HEK293T (cell line): ENCODE data around the gene TRABD2B.

ENCODE experiments used
- CTCF ChIA-PET: fragments of 350-600 bp; formaldehyde crosslinking; extraction: SDS; loops from one replicate; lab custom pipeline; 2021; ENCODE audit warnings: antibody characterized with exemption, inconsistent platforms; lab: Yijun Ruan, JAX
- POLR2A ChIA-PET: fragments of 350-600 bp; formaldehyde crosslinking; extraction: SDS; loops from one replicate; lab custom pipeline; 2020; ENCODE audit warnings: antibody characterized with exemption, inconsistent platforms; lab: Yijun Ruan, JAX
- DNase-seq: peaks from one replicate; pipeline ENCODE4 v3.0.0; 2012; ENCODE audit warnings: mixed read lengths; ENCODE audit errors: extremely low spot score
- ARNT ChIP-seq: fragments of 450-650 bp; IDR thresholded peaks from 2 replicates; pipeline ENCODE4 v1.6.1; 2017; ENCODE audit warnings: mild to moderate bottlenecking
- BHLHE40 ChIP-seq: fragments of 450-650 bp; IDR thresholded peaks from 2 replicates; pipeline ENCODE4 v1.6.1; 2016; ENCODE audit warnings: mild to moderate bottlenecking, moderate library complexity, borderline replicate concordance
- CTBP1 ChIP-seq: fragments of 450-650 bp; IDR thresholded peaks from 2 replicates; pipeline ENCODE4 v1.6.1; 2016; ENCODE audit warnings: borderline replicate concordance
- ELF4 ChIP-seq: fragments of 450-650 bp; IDR thresholded peaks from 2 replicates; pipeline ENCODE4 v1.6.1; 2017; ENCODE audit warnings: antibody characterized with exemption
- FOXA1 ChIP-seq: fragments of 450-650 bp; IDR thresholded peaks from 2 replicates; pipeline ENCODE4 v1.6.1; 2016; ENCODE audit warnings: mild to moderate bottlenecking
- FOXK2 ChIP-seq: fragments of 450-650 bp; IDR thresholded peaks from 2 replicates; pipeline ENCODE4 v1.6.1; 2016; ENCODE audit warnings: mild to moderate bottlenecking
- FOXM1 ChIP-seq: fragments of 450-650 bp; IDR thresholded peaks from 2 replicates; pipeline ENCODE4 v1.6.1; 2017; ENCODE audit warnings: mild to moderate bottlenecking, borderline replicate concordance
- HDGF ChIP-seq: fragments of 450-650 bp; IDR thresholded peaks from 2 replicates; pipeline ENCODE4 v1.6.1; 2017; ENCODE audit warnings: antibody characterized with exemption, borderline replicate concordance
- L3MBTL2 ChIP-seq: fragments of 450-650 bp; conservative IDR thresholded peaks from 2 replicates; pipeline ENCODE4 v1.6.1; 2016; ENCODE audit warnings: mild to moderate bottlenecking
- LEF1 ChIP-seq: fragments of 450-650 bp; IDR thresholded peaks from 2 replicates; pipeline ENCODE4 v1.6.1; 2017; ENCODE audit warnings: mild to moderate bottlenecking, borderline replicate concordance
- NFRKB ChIP-seq: fragments of 450-650 bp; IDR thresholded peaks from 2 replicates; pipeline ENCODE4 v1.6.1; 2016; ENCODE audit warnings: mild to moderate bottlenecking, moderate library complexity
- SP1 ChIP-seq: fragments of 450-650 bp; IDR thresholded peaks from 2 replicates; pipeline ENCODE4 v1.6.1; 2017
- SUZ12 ChIP-seq: fragments of 450-650 bp; IDR thresholded peaks from 2 replicates; pipeline ENCODE4 v1.6.1; 2016; ENCODE audit warnings: mild to moderate bottlenecking
- TARDBP ChIP-seq: fragments of 450-650 bp; IDR thresholded peaks from 2 replicates; pipeline ENCODE4 v1.6.1; 2016
- ZNF384 ChIP-seq: fragments of 450-650 bp; IDR thresholded peaks from 2 replicates; pipeline ENCODE4 v1.6.1; 2016
- TF ChIP-seq, protein P1 (sequence below): fragments of 450-650 bp; IDR thresholded peaks from 2 replicates; pipeline ENCODE4 v1.6.1; 2016

The TRABD2B gene

DNA sequence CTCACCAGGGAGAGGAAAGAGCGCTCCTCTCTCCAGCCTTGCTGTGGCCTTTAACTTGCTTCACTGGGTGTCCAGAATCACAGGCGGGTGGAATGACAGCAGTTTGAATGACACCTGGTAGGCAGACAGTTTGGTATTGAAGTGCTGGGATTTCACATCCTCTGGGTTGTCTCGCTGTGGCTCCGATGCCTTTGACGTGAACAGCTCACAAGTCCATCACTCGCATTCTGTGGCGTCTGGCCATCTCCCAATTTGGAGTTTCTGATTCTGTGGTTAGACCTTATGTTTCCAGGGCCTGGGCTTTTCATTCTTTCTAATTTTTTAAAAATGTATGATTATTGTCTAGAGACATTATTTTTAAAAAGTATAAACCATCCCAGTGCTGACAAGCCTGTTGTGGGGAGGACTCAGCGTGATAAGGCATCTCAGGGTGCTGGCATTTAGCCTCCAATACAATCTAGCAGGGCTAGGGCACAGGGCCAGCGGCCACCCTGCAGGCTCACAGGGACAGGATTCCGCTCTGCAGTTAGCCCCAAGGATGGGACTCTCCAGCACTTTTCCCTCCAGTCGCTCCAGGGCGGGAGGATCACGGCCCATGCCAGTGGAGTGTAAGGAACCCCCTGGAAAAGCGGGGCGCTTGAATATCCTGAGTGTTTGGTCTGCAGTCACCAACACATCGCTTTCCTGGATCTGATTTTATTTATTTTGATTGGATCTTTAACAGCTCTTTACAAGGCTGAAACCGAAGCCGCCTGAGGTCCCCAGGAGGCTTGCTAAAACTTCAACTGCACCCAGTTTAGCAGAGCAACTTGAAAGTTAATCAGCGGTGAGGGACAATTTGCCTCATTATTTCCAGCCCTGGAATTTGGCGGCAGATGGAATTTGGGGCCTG, 178.3 kb downstream of the TRABD2B start:
- CTCF ChIA-PET, result no interaction called here
- TF ChIP-seq TARDBP, result no peak
- TF ChIP-seq NFRKB, result no peak
- no peak for TF ChIP-seq SUZ12
- no peak for TF ChIP-seq SP1
- no peak for TF ChIP-seq ZNF384
- no peak for TF ChIP-seq FOXK2
- no peak for TF ChIP-seq HDGF
- no peak for TF ChIP-seq ARNT
- no peak for TF ChIP-seq ELF4
- TF ChIP-seq, protein P1, sequence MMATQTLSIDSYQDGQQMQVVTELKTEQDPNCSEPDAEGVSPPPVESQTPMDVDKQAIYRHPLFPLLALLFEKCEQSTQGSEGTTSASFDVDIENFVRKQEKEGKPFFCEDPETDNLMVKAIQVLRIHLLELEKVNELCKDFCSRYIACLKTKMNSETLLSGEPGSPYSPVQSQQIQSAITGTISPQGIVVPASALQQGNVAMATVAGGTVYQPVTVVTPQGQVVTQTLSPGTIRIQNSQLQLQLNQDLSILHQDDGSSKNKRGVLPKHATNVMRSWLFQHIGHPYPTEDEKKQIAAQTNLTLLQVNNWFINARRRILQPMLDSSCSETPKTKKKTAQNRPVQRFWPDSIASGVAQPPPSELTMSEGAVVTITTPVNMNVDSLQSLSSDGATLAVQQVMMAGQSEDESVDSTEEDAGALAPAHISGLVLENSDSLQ, result no peak
- no peak for TF ChIP-seq FOXA1
- TF ChIP-seq LEF1, result no peak
- no peak for TF ChIP-seq CTBP1
- no peak for TF ChIP-seq L3MBTL2
- no peak for TF ChIP-seq FOXM1
- TF ChIP-seq BHLHE40, result no peak
- DNase-seq, result no peak
- POLR2A ChIA-PET, result no interaction called here

GRCh38 chr1:47817861-47818260, 179.3 kb downstream of the TRABD2B start:
- CTCF ChIA-PET, result no interaction called here
- TF ChIP-seq CTBP1 (no peak), ELF4 (no peak), ARNT (no peak), NFRKB (no peak), LEF1 (no peak), TARDBP (no peak), FOXA1 (no peak), BHLHE40 (no peak), L3MBTL2 (no peak), HDGF (no peak), FOXK2 (no peak), SP1 (no peak), FOXM1 (no peak), SUZ12 (no peak), ZNF384 (no peak)
- TF ChIP-seq, protein P1, result no peak
- DNase-seq, result no peak
- POLR2A ChIA-PET, result no interaction called here

DNA sequence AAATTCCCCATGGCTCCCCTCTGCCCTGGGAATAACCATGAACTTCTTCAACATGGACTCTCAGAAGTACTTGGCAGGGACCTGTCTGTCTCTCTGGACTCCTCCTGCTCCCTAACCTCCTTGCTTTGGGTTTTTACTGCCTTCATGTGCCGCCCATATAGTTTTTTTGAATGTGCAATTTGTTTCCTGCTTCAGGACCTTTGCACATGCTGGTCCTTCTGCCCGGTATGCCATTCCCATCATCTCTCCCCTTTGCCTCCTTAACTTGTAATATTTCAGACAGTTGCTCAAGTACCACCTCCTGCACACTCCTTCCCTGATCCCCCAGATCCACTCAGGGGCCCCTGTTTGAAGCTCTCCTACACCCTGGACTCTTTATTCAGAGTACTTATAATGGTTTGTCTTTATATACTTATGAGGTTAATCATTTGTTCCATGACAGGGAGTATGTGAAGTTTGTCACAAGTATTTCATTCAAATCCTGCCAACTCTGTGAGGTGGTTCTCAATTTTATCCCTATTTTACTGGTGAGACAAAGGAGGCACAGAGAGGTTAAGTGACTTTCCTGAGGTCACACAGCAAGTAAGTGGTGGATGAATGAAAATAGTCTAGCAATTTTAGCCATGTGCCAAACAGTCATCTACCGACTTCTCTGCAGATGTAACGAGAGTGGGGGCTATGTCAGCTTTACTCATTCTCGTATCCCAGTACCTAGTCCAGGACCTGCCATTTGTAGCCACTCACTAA, 180.7 kb downstream of the TRABD2B start:
- TF ChIP-seq NFRKB (no peak), SUZ12 (no peak), SP1 (no peak), ZNF384 (no peak)
- CTCF ChIA-PET, result no interaction called here
- POLR2A ChIA-PET, result no interaction called here
- DNase-seq, result no peak

DNA sequence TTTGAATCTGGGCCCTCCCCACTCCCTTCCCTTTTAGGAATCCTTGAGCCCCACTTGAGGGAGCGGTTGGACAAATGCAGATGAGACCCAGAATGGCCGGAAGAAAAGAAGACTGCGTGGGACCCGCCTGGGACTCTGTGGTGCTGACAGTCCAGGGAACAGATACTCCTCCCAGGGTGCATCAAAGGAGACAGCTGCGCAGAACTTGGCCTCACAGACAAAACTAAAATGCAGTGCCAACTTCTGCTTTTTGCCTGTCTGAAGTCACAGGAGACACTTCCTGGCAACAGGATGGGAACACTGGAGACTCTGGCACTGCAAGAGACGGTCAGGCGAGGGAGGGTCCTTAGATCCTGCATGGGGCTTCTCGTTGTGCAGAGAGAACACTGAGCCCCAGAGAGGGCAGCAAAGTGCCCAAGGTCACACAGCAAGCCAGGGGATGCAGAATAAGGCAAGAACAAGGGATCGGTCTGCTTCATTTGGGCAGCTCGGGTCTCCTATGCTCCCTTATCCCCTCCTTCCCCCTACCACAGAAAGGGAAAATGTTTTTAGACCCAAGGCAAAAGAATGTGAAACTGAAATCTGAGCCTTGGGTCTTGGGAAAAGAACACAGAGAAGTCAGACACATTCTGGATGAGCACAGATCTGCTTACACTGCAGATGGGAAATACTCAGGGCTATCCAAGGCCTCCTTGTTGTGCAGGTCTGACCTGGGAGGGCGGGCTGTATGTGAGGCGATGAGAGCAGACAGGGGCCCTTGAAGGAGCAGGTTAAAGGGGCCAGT, 182.4 kb downstream of the TRABD2B start:
- CTCF ChIA-PET, result no interaction called here
- POLR2A ChIA-PET, result no interaction called here
- no peak for DNase-seq
- no peak for TF ChIP-seq FOXA1
- no peak for TF ChIP-seq TARDBP
- no peak for TF ChIP-seq NFRKB
- no peak for TF ChIP-seq SUZ12
- no peak for TF ChIP-seq ZNF384
- TF ChIP-seq HDGF, result no peak
- no peak for TF ChIP-seq ELF4
- no peak for TF ChIP-seq CTBP1
- TF ChIP-seq BHLHE40, result no peak
- TF ChIP-seq ARNT, result no peak
- TF ChIP-seq LEF1, result no peak
- TF ChIP-seq, protein P1, result no peak
- no peak for TF ChIP-seq FOXM1
- no peak for TF ChIP-seq FOXK2

- ChIA-PET POLR2A (no interaction called here), CTCF (no interaction called here)
- no peak for TF ChIP-seq FOXA1
- no peak for TF ChIP-seq TARDBP
- no peak for TF ChIP-seq CTBP1
- TF ChIP-seq, protein P1, result no peak
- TF ChIP-seq SUZ12, result no peak
- TF ChIP-seq L3MBTL2, result no peak
- TF ChIP-seq ARNT, result no peak
- TF ChIP-seq ELF4, result no peak
- TF ChIP-seq BHLHE40, result no peak
- no peak for TF ChIP-seq HDGF
- DNase-seq, result no peak
These were observed 183.2 kb downstream of the TRABD2B start for GRCh38 chr1:47813970-47814369.
